ENCODE measurements around the gene ATP1B2. TPM values are rescaled to one million over a fixed set of nuclear protein-coding genes. Genes with fewer than 3 reads are reported as not detected.

Gene ATP1B2
- total and polyA plus RNA-seq, 2 of the 8 experiments (the other 6 are each of a cell fraction or from before 2014, with no cell fraction given) = 9.1 to 21.0 TPM

Other genes starting within 250 kb of the ATP1B2 start
- 97.0 and 104 TPM in 2 replicates for gene TMEM256, start 246.8 kb upstream of the ATP1B2 start, total RNA-seq (2021; fragmentation: NEBNext Ultra II Directional; extraction: Animal tissue kit (Norgen Biotek cat#: 25700))
- 350 and 405 TPM in 2 replicates for gene TMEM256, start 246.8 kb upstream of the ATP1B2 start, polyA plus RNA-seq (2011; rRNA removed)
- gene NLGN2, start 243.1 kb upstream of the ATP1B2 start, total RNA-seq (2021; fragmentation: NEBNext Ultra II Directional; extraction: Animal tissue kit (Norgen Biotek cat#: 25700)) = 62.6 and 62.8 TPM in 2 replicates
- 21.2 and 45.6 TPM in 2 replicates for gene NLGN2, start 243.1 kb upstream of the ATP1B2 start, polyA plus RNA-seq (2011; rRNA removed)
- not detected in 2 replicates for gene SPEM1, start 230.6 kb upstream of the ATP1B2 start, total RNA-seq (2021; fragmentation: NEBNext Ultra II Directional; extraction: Animal tissue kit (Norgen Biotek cat#: 25700))
- 0.09 TPM in 1 of 2 replicates, not detected in the other for gene SPEM1, start 230.6 kb upstream of the ATP1B2 start, polyA plus RNA-seq (2011; rRNA removed)
- not detected in 2 replicates for gene SPEM2, start 225.3 kb upstream of the ATP1B2 start, total RNA-seq (2021; fragmentation: NEBNext Ultra II Directional; extraction: Animal tissue kit (Norgen Biotek cat#: 25700))
- 0.03 and 0.17 TPM in 2 replicates for gene SPEM2, start 225.3 kb upstream of the ATP1B2 start, polyA plus RNA-seq (2011; rRNA removed)
- not detected in 2 replicates for gene SPEM3, start 222.1 kb upstream of the ATP1B2 start, total RNA-seq (2021; fragmentation: NEBNext Ultra II Directional; extraction: Animal tissue kit (Norgen Biotek cat#: 25700))
- gene SPEM3, start 222.1 kb upstream of the ATP1B2 start, polyA plus RNA-seq (2011; rRNA removed) = 0.02 TPM in 1 of 2 replicates, not detected in the other
- gene TMEM102, start 215.5 kb upstream of the ATP1B2 start, total RNA-seq (2021; fragmentation: NEBNext Ultra II Directional; extraction: Animal tissue kit (Norgen Biotek cat#: 25700)) = 11.2 and 12.2 TPM in 2 replicates
- 10.2 and 14.9 TPM in 2 replicates for gene TMEM102, start 215.5 kb upstream of the ATP1B2 start, polyA plus RNA-seq (2011; rRNA removed)
- 11.8 and 15.0 TPM in 2 replicates for gene FGF11, start 211.4 kb upstream of the ATP1B2 start, total RNA-seq (2021; fragmentation: NEBNext Ultra II Directional; extraction: Animal tissue kit (Norgen Biotek cat#: 25700))
- 26.1 and 42.0 TPM in 2 replicates for gene FGF11, start 211.4 kb upstream of the ATP1B2 start, polyA plus RNA-seq (2011; rRNA removed)
- 13.8 and 14.1 TPM in 2 replicates for gene CHRNB1, start 205.9 kb upstream of the ATP1B2 start, total RNA-seq (2021; fragmentation: NEBNext Ultra II Directional; extraction: Animal tissue kit (Norgen Biotek cat#: 25700))
- 28.2 and 33.6 TPM in 2 replicates for gene CHRNB1, start 205.9 kb upstream of the ATP1B2 start, polyA plus RNA-seq (2011; rRNA removed)
- gene ZBTB4, start 171.3 kb upstream of the ATP1B2 start, total RNA-seq (2021; fragmentation: NEBNext Ultra II Directional; extraction: Animal tissue kit (Norgen Biotek cat#: 25700)) = 10.1 and 11.2 TPM in 2 replicates
- gene ZBTB4, start 171.3 kb upstream of the ATP1B2 start, polyA plus RNA-seq (2011; rRNA removed) = 5.9 and 8.1 TPM in 2 replicates
- not detected in 2 replicates for gene SLC35G6, start 169.5 kb upstream of the ATP1B2 start, total RNA-seq (2021; fragmentation: NEBNext Ultra II Directional; extraction: Animal tissue kit (Norgen Biotek cat#: 25700))
- gene SLC35G6, start 169.5 kb upstream of the ATP1B2 start, polyA plus RNA-seq (2011; rRNA removed) = 0.05 TPM in 1 of 2 replicates, not detected in the other
- gene POLR2A, start 166.6 kb upstream of the ATP1B2 start, total RNA-seq (2021; fragmentation: NEBNext Ultra II Directional; extraction: Animal tissue kit (Norgen Biotek cat#: 25700)) = 150 and 157 TPM in 2 replicates
- gene POLR2A, start 166.6 kb upstream of the ATP1B2 start, polyA plus RNA-seq (2011; rRNA removed) = 26.8 and 62.7 TPM in 2 replicates
- 5.5 and 7.2 TPM in 2 replicates for gene TNFSF12, start 101.9 kb upstream of the ATP1B2 start, total RNA-seq (2021; fragmentation: NEBNext Ultra II Directional; extraction: Animal tissue kit (Norgen Biotek cat#: 25700))
- gene TNFSF12, start 101.9 kb upstream of the ATP1B2 start, polyA plus RNA-seq (2011; rRNA removed) = 9.6 and 15.8 TPM in 2 replicates
- 2.1 and 2.3 TPM in 2 replicates for gene TNFSF13, start 92.2 kb upstream of the ATP1B2 start, total RNA-seq (2021; fragmentation: NEBNext Ultra II Directional; extraction: Animal tissue kit (Norgen Biotek cat#: 25700))
- 2.6 and 3.1 TPM in 2 replicates for gene TNFSF13, start 92.2 kb upstream of the ATP1B2 start, polyA plus RNA-seq (2011; rRNA removed)
- gene SENP3, start 89.0 kb upstream of the ATP1B2 start, total RNA-seq (2021; fragmentation: NEBNext Ultra II Directional; extraction: Animal tissue kit (Norgen Biotek cat#: 25700)) = 80.3 and 86.2 TPM in 2 replicates
- 87.3 and 129 TPM in 2 replicates for gene SENP3, start 89.0 kb upstream of the ATP1B2 start, polyA plus RNA-seq (2011; rRNA removed)
- 0.31 TPM in 1 of 2 replicates, not detected in the other for gene CD68, start 71.3 kb upstream of the ATP1B2 start, total RNA-seq (2021; fragmentation: NEBNext Ultra II Directional; extraction: Animal tissue kit (Norgen Biotek cat#: 25700))
- gene CD68, start 71.3 kb upstream of the ATP1B2 start, polyA plus RNA-seq (2011; rRNA removed) = 0.18 and 0.35 TPM in 2 replicates
- 63.2 and 66.9 TPM in 2 replicates for gene MPDU1, start 67.1 kb upstream of the ATP1B2 start, total RNA-seq (2021; fragmentation: NEBNext Ultra II Directional; extraction: Animal tissue kit (Norgen Biotek cat#: 25700))
- 142 and 154 TPM in 2 replicates for gene MPDU1, start 67.1 kb upstream of the ATP1B2 start, polyA plus RNA-seq (2011; rRNA removed)
- gene SOX15, start 60.8 kb upstream of the ATP1B2 start, total RNA-seq (2021; fragmentation: NEBNext Ultra II Directional; extraction: Animal tissue kit (Norgen Biotek cat#: 25700)) = 14.3 and 15.2 TPM in 2 replicates
- 26.8 and 39.8 TPM in 2 replicates for gene SOX15, start 60.8 kb upstream of the ATP1B2 start, polyA plus RNA-seq (2011; rRNA removed)
- 26.2 and 26.8 TPM in 2 replicates for gene FXR2, start 36.0 kb upstream of the ATP1B2 start, total RNA-seq (2021; fragmentation: NEBNext Ultra II Directional; extraction: Animal tissue kit (Norgen Biotek cat#: 25700))
- gene FXR2, start 36.0 kb upstream of the ATP1B2 start, polyA plus RNA-seq (2011; rRNA removed) = 44.0 and 63.3 TPM in 2 replicates
- 72.3 and 75.3 TPM in 2 replicates for gene SAT2, start 23.1 kb upstream of the ATP1B2 start, total RNA-seq (2021; fragmentation: NEBNext Ultra II Directional; extraction: Animal tissue kit (Norgen Biotek cat#: 25700))
- 36.4 and 36.5 TPM in 2 replicates for gene SAT2, start 23.1 kb upstream of the ATP1B2 start, polyA plus RNA-seq (2011; rRNA removed)
- 0.69 and 1.2 TPM in 2 replicates for gene SHBG, start 20.8 kb upstream of the ATP1B2 start, total RNA-seq (2021; fragmentation: NEBNext Ultra II Directional; extraction: Animal tissue kit (Norgen Biotek cat#: 25700))
- gene SHBG, start 20.8 kb upstream of the ATP1B2 start, polyA plus RNA-seq (2011; rRNA removed) = 1.1 and 1.3 TPM in 2 replicates
- 198 and 210 TPM in 2 replicates for gene TP53, start 36.6 kb downstream of the ATP1B2 start, total RNA-seq (2021; fragmentation: NEBNext Ultra II Directional; extraction: Animal tissue kit (Norgen Biotek cat#: 25700))
- 143 and 149 TPM in 2 replicates for gene TP53, start 36.6 kb downstream of the ATP1B2 start, polyA plus RNA-seq (2011; rRNA removed)
- 29.3 and 30.1 TPM in 2 replicates for gene WRAP53, start 37.6 kb downstream of the ATP1B2 start, total RNA-seq (2021; fragmentation: NEBNext Ultra II Directional; extraction: Animal tissue kit (Norgen Biotek cat#: 25700))
- gene WRAP53, start 37.6 kb downstream of the ATP1B2 start, polyA plus RNA-seq (2011; rRNA removed) = 29.2 and 38.4 TPM in 2 replicates
- gene EFNB3, start 54.3 kb downstream of the ATP1B2 start, total RNA-seq (2021; fragmentation: NEBNext Ultra II Directional; extraction: Animal tissue kit (Norgen Biotek cat#: 25700)) = 15.0 and 16.0 TPM in 2 replicates
- 27.1 and 27.3 TPM in 2 replicates for gene EFNB3, start 54.3 kb downstream of the ATP1B2 start, polyA plus RNA-seq (2011; rRNA removed)
- 0.13 and 0.21 TPM in 2 replicates for gene DNAH2, start 66.8 kb downstream of the ATP1B2 start, total RNA-seq (2021; fragmentation: NEBNext Ultra II Directional; extraction: Animal tissue kit (Norgen Biotek cat#: 25700))
- gene DNAH2, start 66.8 kb downstream of the ATP1B2 start, polyA plus RNA-seq (2011; rRNA removed) = 0.18 and 0.25 TPM in 2 replicates
- gene KDM6B, start 183.3 kb downstream of the ATP1B2 start, total RNA-seq (2021; fragmentation: NEBNext Ultra II Directional; extraction: Animal tissue kit (Norgen Biotek cat#: 25700)) = 3.4 and 3.7 TPM in 2 replicates
- gene KDM6B, start 183.3 kb downstream of the ATP1B2 start, polyA plus RNA-seq (2011; rRNA removed) = 0.48 and 0.80 TPM in 2 replicates
- 0.69 TPM in 1 of 2 replicates, not detected in the other for gene TMEM88, start 204.1 kb downstream of the ATP1B2 start, total RNA-seq (2021; fragmentation: NEBNext Ultra II Directional; extraction: Animal tissue kit (Norgen Biotek cat#: 25700))
- gene TMEM88, start 204.1 kb downstream of the ATP1B2 start, polyA plus RNA-seq (2011; rRNA removed) = 8.8 and 11.6 TPM in 2 replicates
- 27.0 and 30.2 TPM in 2 replicates for gene NAA38, start 206.6 kb downstream of the ATP1B2 start, total RNA-seq (2021; fragmentation: NEBNext Ultra II Directional; extraction: Animal tissue kit (Norgen Biotek cat#: 25700))
- gene NAA38, start 206.6 kb downstream of the ATP1B2 start, polyA plus RNA-seq (2011; rRNA removed) = 109 and 116 TPM in 2 replicates
- gene CYB5D1, start 207.1 kb downstream of the ATP1B2 start, total RNA-seq (2021; fragmentation: NEBNext Ultra II Directional; extraction: Animal tissue kit (Norgen Biotek cat#: 25700)) = 15.5 and 18.0 TPM in 2 replicates
- gene CYB5D1, start 207.1 kb downstream of the ATP1B2 start, polyA plus RNA-seq (2011; rRNA removed) = 11.0 and 13.5 TPM in 2 replicates
- 12.9 and 14.2 TPM in 2 replicates for gene CHD3, start 237.9 kb downstream of the ATP1B2 start, total RNA-seq (2021; fragmentation: NEBNext Ultra II Directional; extraction: Animal tissue kit (Norgen Biotek cat#: 25700))
- 12.3 and 18.3 TPM in 2 replicates for gene CHD3, start 237.9 kb downstream of the ATP1B2 start, polyA plus RNA-seq (2011; rRNA removed)

Data from H1 (cell line).